ENCODE data around the gene MTA3.

The MTA3 gene

GRCh38 chr2:42796427-42797248 lies 228.2 kb downstream of the MTA3 start:
- no peak overlapping the region for H3K27ac ChIP-seq (ENCODE audit: low read depth, low read length)
- H3K4me1 ChIP-seq (ENCODE audit: control insufficient read depth in 5 of 5, insufficient read depth in 5 of 5, low read length in 5 of 5), result peaks cover 0 to 36% (median 28%) of the 10 kb centered on the region in 5 donors
- no peak overlapping the region for H3K9ac ChIP-seq (ENCODE audit: low read length in 5 of 5)
- H3K4me3 ChIP-seq (ENCODE audit: low read depth in 1 of 5, low read length in 5 of 5), result no peak overlapping the region
- H3K36me3 ChIP-seq (ENCODE audit: control insufficient read depth in 5 of 5, insufficient read depth in 5 of 5, low read length in 5 of 5), result no peaks in the 10 kb centered on the region
- no peaks in the 10 kb centered on the region for H3K27me3 ChIP-seq (ENCODE audit: control insufficient read depth in 5 of 5, insufficient read depth in 4 of 5, low read length in 5 of 5)
- H3K9me3 ChIP-seq (ENCODE audit: control insufficient read depth in 5 of 5, low read length in 5 of 5), result no peaks in the 10 kb centered on the region

GRCh38 chr2:42797281-42797680 lies 228.8 kb downstream of the MTA3 start:
- Histone ChIP-seq H3K9me3 (ENCODE audit: control insufficient read depth in 5 of 5, low read length in 5 of 5) (no peaks in the 10 kb centered on the region), H3K27ac (ENCODE audit: low read depth, low read length) (no peak overlapping the region), H3K9ac (ENCODE audit: low read length in 5 of 5) (no peak overlapping the region), H3K36me3 (ENCODE audit: control insufficient read depth in 5 of 5, insufficient read depth in 5 of 5, low read length in 5 of 5) (no peaks in the 10 kb centered on the region), H3K4me3 (ENCODE audit: low read depth in 1 of 5, low read length in 5 of 5) (no peak overlapping the region), H3K4me1 (ENCODE audit: control insufficient read depth in 5 of 5, insufficient read depth in 5 of 5, low read length in 5 of 5) (peaks cover 0 to 30% (median 23%) of the 10 kb centered on the region in 5 donors), H3K27me3 (ENCODE audit: control insufficient read depth in 5 of 5, insufficient read depth in 4 of 5, low read length in 5 of 5) (no peaks in the 10 kb centered on the region)

- Histone ChIP-seq H3K4me1 (ENCODE audit: control insufficient read depth in 5 of 5, insufficient read depth in 5 of 5, low read length in 5 of 5) (peaks cover 0 to 19% (median 11%) of the 10 kb centered on the region in 5 donors), H3K27me3 (ENCODE audit: control insufficient read depth in 5 of 5, insufficient read depth in 4 of 5, low read length in 5 of 5) (no peaks in the 10 kb centered on the region), H3K27ac (ENCODE audit: low read depth, low read length) (no peak overlapping the region), H3K36me3 (ENCODE audit: control insufficient read depth in 5 of 5, insufficient read depth in 5 of 5, low read length in 5 of 5) (no peaks in the 10 kb centered on the region), H3K9me3 (ENCODE audit: control insufficient read depth in 5 of 5, low read length in 5 of 5) (no peaks in the 10 kb centered on the region), H3K4me3 (ENCODE audit: low read depth in 1 of 5, low read length in 5 of 5) (no peak overlapping the region), H3K9ac (ENCODE audit: low read length in 5 of 5) (no peak overlapping the region)
These were observed 231.4 kb downstream of the MTA3 start for GRCh38 chr2:42799881-42800280.

- Histone ChIP-seq H3K9ac (ENCODE audit: low read length in 5 of 5) (no peak overlapping the region), H3K36me3 (ENCODE audit: control insufficient read depth in 5 of 5, insufficient read depth in 5 of 5, low read length in 5 of 5) (no peaks in the 10 kb centered on the region), H3K9me3 (ENCODE audit: control insufficient read depth in 5 of 5, low read length in 5 of 5) (no peaks in the 10 kb centered on the region), H3K27me3 (ENCODE audit: control insufficient read depth in 5 of 5, insufficient read depth in 4 of 5, low read length in 5 of 5) (no peaks in the 10 kb centered on the region), H3K27ac (ENCODE audit: low read depth, low read length) (no peak overlapping the region), H3K4me3 (ENCODE audit: low read depth in 1 of 5, low read length in 5 of 5) (no peak overlapping the region), H3K4me1 (ENCODE audit: control insufficient read depth in 5 of 5, insufficient read depth in 5 of 5, low read length in 5 of 5) (peaks cover 0 to 19% (median 11%) of the 10 kb centered on the region in 5 donors)
These were observed 232.1 kb downstream of the MTA3 start for GRCh38 chr2:42800461-42800962.

- Histone ChIP-seq H3K4me3 (ENCODE audit: low read depth in 1 of 5, low read length in 5 of 5) (peak overlapping the region in 1 of 5 donors; percentile 19), H3K4me1 (ENCODE audit: control insufficient read depth in 5 of 5, insufficient read depth in 5 of 5, low read length in 5 of 5) (peaks cover 0 to 19% (median 11%) of the 10 kb centered on the region in 5 donors), H3K27me3 (ENCODE audit: control insufficient read depth in 5 of 5, insufficient read depth in 4 of 5, low read length in 5 of 5) (no peaks in the 10 kb centered on the region), H3K36me3 (ENCODE audit: control insufficient read depth in 5 of 5, insufficient read depth in 5 of 5, low read length in 5 of 5) (no peaks in the 10 kb centered on the region), H3K27ac (ENCODE audit: low read depth, low read length) (peak overlapping the region; percentile 48), H3K9ac (ENCODE audit: low read length in 5 of 5) (no peak overlapping the region), H3K9me3 (ENCODE audit: control insufficient read depth in 5 of 5, low read length in 5 of 5) (no peaks in the 10 kb centered on the region)
These were observed 232.5 kb downstream of the MTA3 start for GRCh38 chr2:42800981-42801380.

GRCh38 chr2:42801381-42801780 lies 232.9 kb downstream of the MTA3 start:
- no peaks in the 10 kb centered on the region for H3K27me3 ChIP-seq (ENCODE audit: control insufficient read depth in 5 of 5, insufficient read depth in 4 of 5, low read length in 5 of 5)
- H3K9ac ChIP-seq (ENCODE audit: low read length in 5 of 5), result no peak overlapping the region
- no peaks in the 10 kb centered on the region for H3K9me3 ChIP-seq (ENCODE audit: control insufficient read depth in 5 of 5, low read length in 5 of 5)
- H3K27ac ChIP-seq (ENCODE audit: low read depth, low read length), result peak overlapping the region; percentile 48
- peaks cover 0 to 19% (median 11%) of the 10 kb centered on the region in 5 donors for H3K4me1 ChIP-seq (ENCODE audit: control insufficient read depth in 5 of 5, insufficient read depth in 5 of 5, low read length in 5 of 5)
- H3K36me3 ChIP-seq (ENCODE audit: control insufficient read depth in 5 of 5, insufficient read depth in 5 of 5, low read length in 5 of 5), result no peaks in the 10 kb centered on the region
- H3K4me3 ChIP-seq (ENCODE audit: low read depth in 1 of 5, low read length in 5 of 5), result peak overlapping the region in 1 of 5 donors; percentile 19

- Histone ChIP-seq H3K9me3 (ENCODE audit: control insufficient read depth in 5 of 5, low read length in 5 of 5) (no peaks in the 10 kb centered on the region), H3K4me1 (ENCODE audit: control insufficient read depth in 5 of 5, insufficient read depth in 5 of 5, low read length in 5 of 5) (peaks cover 0 to 19% (median 11%) of the 10 kb centered on the region in 5 donors), H3K36me3 (ENCODE audit: control insufficient read depth in 5 of 5, insufficient read depth in 5 of 5, low read length in 5 of 5) (no peaks in the 10 kb centered on the region), H3K9ac (ENCODE audit: low read length in 5 of 5) (no peak overlapping the region), H3K4me3 (ENCODE audit: low read depth in 1 of 5, low read length in 5 of 5) (no peak overlapping the region), H3K27me3 (ENCODE audit: control insufficient read depth in 5 of 5, insufficient read depth in 4 of 5, low read length in 5 of 5) (no peaks in the 10 kb centered on the region), H3K27ac (ENCODE audit: low read depth, low read length) (no peak overlapping the region)
These were observed 233.7 kb downstream of the MTA3 start for GRCh38 chr2:42802150-42802549.

GRCh38 chr2:42804338-42804737 lies 235.9 kb downstream of the MTA3 start:
- H3K4me1 ChIP-seq (ENCODE audit: control insufficient read depth in 5 of 5, insufficient read depth in 5 of 5, low read length in 5 of 5), result peaks cover 0 to 19% (median 16%) of the 10 kb centered on the region in 5 donors
- no peaks in the 10 kb centered on the region for H3K9me3 ChIP-seq (ENCODE audit: control insufficient read depth in 5 of 5, low read length in 5 of 5)
- no peaks in the 10 kb centered on the region for H3K27me3 ChIP-seq (ENCODE audit: control insufficient read depth in 5 of 5, insufficient read depth in 4 of 5, low read length in 5 of 5)
- no peak overlapping the region for H3K9ac ChIP-seq (ENCODE audit: low read length in 5 of 5)
- no peaks in the 10 kb centered on the region for H3K36me3 ChIP-seq (ENCODE audit: control insufficient read depth in 5 of 5, insufficient read depth in 5 of 5, low read length in 5 of 5)
- no peak overlapping the region for H3K4me3 ChIP-seq (ENCODE audit: low read depth in 1 of 5, low read length in 5 of 5)
- H3K27ac ChIP-seq (ENCODE audit: low read depth, low read length), result no peak overlapping the region

GRCh38 chr2:42804891-42805290 lies 236.5 kb downstream of the MTA3 start:
- Histone ChIP-seq H3K9ac (ENCODE audit: low read length in 5 of 5) (no peak overlapping the region), H3K36me3 (ENCODE audit: control insufficient read depth in 5 of 5, insufficient read depth in 5 of 5, low read length in 5 of 5) (no peaks in the 10 kb centered on the region), H3K27ac (ENCODE audit: low read depth, low read length) (no peak overlapping the region), H3K4me1 (ENCODE audit: control insufficient read depth in 5 of 5, insufficient read depth in 5 of 5, low read length in 5 of 5) (peaks cover 0 to 20% (median 18%) of the 10 kb centered on the region in 5 donors), H3K4me3 (ENCODE audit: low read depth in 1 of 5, low read length in 5 of 5) (no peak overlapping the region), H3K9me3 (ENCODE audit: control insufficient read depth in 5 of 5, low read length in 5 of 5) (no peaks in the 10 kb centered on the region), H3K27me3 (ENCODE audit: control insufficient read depth in 5 of 5, insufficient read depth in 4 of 5, low read length in 5 of 5) (no peaks in the 10 kb centered on the region)

Measured in subcutaneous abdominal adipose tissue (tissue), 5 donors.